ENCODE data around the gene ST6GALNAC5.

DNA sequence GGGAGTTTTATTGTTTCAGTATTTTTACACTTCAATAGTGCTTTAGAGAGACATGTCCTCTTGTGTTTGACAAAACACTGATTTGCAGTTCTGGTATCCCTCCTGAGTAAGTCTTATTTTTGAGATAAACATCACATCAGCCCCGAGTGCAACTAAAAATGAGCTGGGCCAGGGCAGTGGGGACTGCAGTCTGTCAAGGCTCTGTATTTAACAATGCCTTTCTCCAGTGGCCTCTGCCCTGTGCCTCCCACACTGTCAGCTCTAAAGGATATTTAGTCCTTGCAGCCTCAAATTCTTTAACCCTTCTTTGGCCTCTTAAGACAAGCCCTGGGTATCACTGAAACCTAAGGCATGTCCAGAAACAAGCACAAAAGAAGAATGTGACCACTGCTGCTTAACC is 160.6 kb downstream of the ST6GALNAC5 start:
- no peak for TF ChIP-seq CTCF (IDR thresholded peaks at IDR 0.05)
- no peak for TF ChIP-seq EZH2 (IDR thresholded peaks at IDR 0.05)
